Muscle layer of duodenum (tissue), 2 donors: ENCODE measurements around the gene KISS1R.

Source experiments
- H3K27ac ChIP-seq: one replicate; pipeline ENCODE4 v1.7.0; 2013; ENCODE audit warnings: mild to moderate bottlenecking, low read length
- H3K27me3 ChIP-seq: one replicate; pipeline ENCODE4 v1.7.0; 2013; ENCODE audit warnings: low read depth, mild to moderate bottlenecking, control low read depth, low read length
- H3K36me3 ChIP-seq, 2 donors: one replicate each; pipeline ENCODE4 v1.7.0; 2013; ENCODE audit warnings: low read length in 2 of 2, control low read depth in 1 of 2, mild to moderate bottlenecking in 1 of 2; ENCODE audit not compliant: insufficient read depth in 2 of 2, control insufficient read depth in 1 of 2
- H3K4me1 ChIP-seq, 2 donors: one replicate each; pipeline ENCODE4 v1.7.0; 2013; ENCODE audit warnings: low read length in 2 of 2, mild to moderate bottlenecking in 2 of 2, control low read depth in 1 of 2, moderate library complexity in 1 of 2; ENCODE audit not compliant: insufficient read depth in 2 of 2, control insufficient read depth in 1 of 2
- H3K4me3 ChIP-seq, 2 donors: one replicate each; pipeline ENCODE4 v1.7.0; 2013; ENCODE audit warnings: low read length in 2 of 2, low read depth in 1 of 2, mild to moderate bottlenecking in 1 of 2
- H3K9me3 ChIP-seq, 2 donors: one replicate each; pipeline ENCODE4 v1.7.0; 2013; ENCODE audit warnings: low read length in 2 of 2, control low read depth in 1 of 2, mild to moderate bottlenecking in 1 of 2; ENCODE audit not compliant: control insufficient read depth in 1 of 2
- donor health status: healthy.

KISS1R gene

GRCh38 chr19:937259-937694 lies 20.1 kb downstream of the KISS1R start:
- Histone ChIP-seq H3K36me3 (no peaks in the 10 kb centered on the region), H3K4me3 (no peak overlapping the region), H3K27ac (no peak overlapping the region), H3K4me1 (peaks cover 4 to 46% of the 10 kb centered on the region in 2 donors), H3K27me3 (no peaks in the 10 kb centered on the region), H3K9me3 (no peaks in the 10 kb centered on the region)

GRCh38 chr19:938233-938923 lies 21.2 kb downstream of the KISS1R start:
- H3K4me1 ChIP-seq: peaks cover 4 to 35% of the 10 kb centered on the region in 2 donors
- no peak overlapping the region for H3K27ac ChIP-seq
- no peak overlapping the region for H3K4me3 ChIP-seq
- H3K27me3 ChIP-seq: no peaks in the 10 kb centered on the region
- H3K9me3 ChIP-seq: no peaks in the 10 kb centered on the region
- no peaks in the 10 kb centered on the region for H3K36me3 ChIP-seq

GRCh38 chr19:939439-939838 lies 22.3 kb downstream of the KISS1R start:
- no peaks in the 10 kb centered on the region for H3K36me3 ChIP-seq
- no peak overlapping the region for H3K4me3 ChIP-seq
- no peaks in the 10 kb centered on the region for H3K27me3 ChIP-seq
- peaks cover 4 to 25% of the 10 kb centered on the region in 2 donors for H3K4me1 ChIP-seq
- H3K27ac ChIP-seq: no peak overlapping the region
- H3K9me3 ChIP-seq: no peaks in the 10 kb centered on the region

- Histone ChIP-seq H3K9me3 (no peaks in the 10 kb centered on the region), H3K36me3 (no peaks in the 10 kb centered on the region), H3K4me1 (peaks cover 4 to 20% of the 10 kb centered on the region in 2 donors), H3K4me3 (no peak overlapping the region), H3K27ac (no peak overlapping the region), H3K27me3 (no peaks in the 10 kb centered on the region)
Observed at GRCh38 chr19:939922-940321, 22.8 kb downstream of the KISS1R start.

- Histone ChIP-seq H3K36me3 (no peaks in the 10 kb centered on the region), H3K27me3 (no peaks in the 10 kb centered on the region), H3K27ac (no peak overlapping the region), H3K9me3 (no peaks in the 10 kb centered on the region), H3K4me1 (peaks cover 4 to 13% of the 10 kb centered on the region in 2 donors), H3K4me3 (peak overlapping the region; percentile 34 to 51)
Observed at GRCh38 chr19:940591-941291, 23.6 kb downstream of the KISS1R start.

- peaks cover 4 to 13% of the 10 kb centered on the region in 2 donors for H3K4me1 ChIP-seq
- H3K9me3 ChIP-seq: no peaks in the 10 kb centered on the region
- H3K27ac ChIP-seq: no peak overlapping the region
- H3K4me3 ChIP-seq: peak overlapping the region; percentile 34 to 51
- no peaks in the 10 kb centered on the region for H3K36me3 ChIP-seq
- H3K27me3 ChIP-seq: no peaks in the 10 kb centered on the region
Observed at GRCh38 chr19:941292-942132, 24.4 kb downstream of the KISS1R start.

- no peak overlapping the region for H3K4me3 ChIP-seq
- H3K9me3 ChIP-seq: no peaks in the 10 kb centered on the region
- peaks cover 4 to 13% of the 10 kb centered on the region in 2 donors for H3K4me1 ChIP-seq
- H3K27me3 ChIP-seq: no peaks in the 10 kb centered on the region
- no peaks in the 10 kb centered on the region for H3K36me3 ChIP-seq
- H3K27ac ChIP-seq: no peak overlapping the region
Observed at GRCh38 chr19:942133-942645, 25.1 kb downstream of the KISS1R start.

- Histone ChIP-seq H3K36me3 (no peaks in the 10 kb centered on the region), H3K4me1 (peaks cover 4 to 13% of the 10 kb centered on the region in 2 donors)
Observed at GRCh38 chr19:943551-944170, 26.5 kb downstream of the KISS1R start.

GRCh38 chr19:944171-944567 lies 27.0 kb downstream of the KISS1R start:
- Histone ChIP-seq H3K4me1 (peaks cover 4 to 13% of the 10 kb centered on the region in 2 donors), H3K4me3 (no peak overlapping the region), H3K9me3 (no peaks in the 10 kb centered on the region), H3K27me3 (no peaks in the 10 kb centered on the region), H3K27ac (no peak overlapping the region), H3K36me3 (no peaks in the 10 kb centered on the region)

More at GRCh38 chr19:943551-944170, 26.5 kb downstream of the KISS1R start:
- Histone ChIP-seq H3K27me3 (no peaks in the 10 kb centered on the region), H3K27ac (no peak overlapping the region), H3K9me3 (no peaks in the 10 kb centered on the region), H3K4me3 (no peak overlapping the region)

- Histone ChIP-seq H3K27ac (no peak overlapping the region), H3K9me3 (no peaks in the 10 kb centered on the region), H3K4me3 (no peak overlapping the region), H3K36me3 (no peaks in the 10 kb centered on the region), H3K27me3 (no peaks in the 10 kb centered on the region), H3K4me1 (peaks cover 4 to 13% of the 10 kb centered on the region in 2 donors)
Observed at GRCh38 chr19:944663-945241, 27.6 kb downstream of the KISS1R start.
